Activated CD4-positive, alpha-beta T cell treated with anti-CD3 and anti-CD28 coated beads, Interleukin-2, amount 50 U/mL, for 16 hours (primary cell): Measurements from ENCODE around the gene OR13H1.
"Not testable (repeated sequence)": the region's sequence is repeated elsewhere in the genome, so short reads cannot be mapped to it uniquely, and the experiment has no call there.

Source experiments
- DNase-seq: peaks from one replicate; pipeline ENCODE4 v3.0.0-alpha.2; 2020

Gene OR13H1

DNA sequence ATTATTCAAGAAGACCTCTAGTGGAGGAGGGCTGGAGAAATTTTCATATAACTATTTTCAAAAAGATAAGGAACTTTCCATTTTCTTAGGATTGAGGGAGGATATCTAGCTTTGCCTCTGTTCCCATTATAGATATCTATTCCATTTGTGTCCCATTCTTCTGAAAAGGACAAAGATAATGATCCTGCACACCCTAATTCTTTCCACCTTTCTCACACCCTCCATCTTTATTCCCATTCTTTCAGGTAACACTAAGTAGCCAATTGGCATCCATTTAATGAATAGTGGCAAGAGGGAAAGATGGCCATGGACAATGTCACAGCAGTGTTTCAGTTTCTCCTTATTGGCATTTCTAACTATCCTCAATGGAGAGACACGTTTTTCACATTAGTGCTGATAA lies at the start of gene OR13H1:
Gene OR13H1 (plus strand): TSS at position 301 of the 400 bp plus-strand sequence. CDS start 0 bp downstream, at position 301.
- no peak for DNase-seq

DNA sequence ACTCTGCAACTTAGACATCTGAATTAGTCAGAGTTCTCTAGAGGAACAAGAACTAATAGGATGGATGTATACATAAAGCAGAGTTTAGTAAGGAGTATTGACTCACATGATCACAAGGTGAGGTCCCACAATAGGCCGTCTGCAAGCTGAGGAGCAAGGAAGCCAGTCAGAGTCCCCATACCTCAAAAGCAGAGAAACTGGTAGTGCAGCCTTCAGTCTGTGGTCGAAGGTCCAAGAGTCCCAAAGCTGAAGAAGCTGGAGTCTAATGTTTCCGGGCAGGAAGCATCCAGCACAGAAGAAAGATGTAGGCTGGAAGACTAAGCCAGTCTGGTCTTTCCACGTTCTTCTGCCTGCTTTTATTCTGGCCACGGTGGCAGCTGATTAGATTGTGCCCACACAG lies 42.3 kb upstream of the OR13H1 start:
- DNase-seq: not testable (repeated sequence)

GRCh38 chrX:131513159-131513914 lies 30.5 kb upstream of the OR13H1 start:
- DNase-seq: no peak

DNA sequence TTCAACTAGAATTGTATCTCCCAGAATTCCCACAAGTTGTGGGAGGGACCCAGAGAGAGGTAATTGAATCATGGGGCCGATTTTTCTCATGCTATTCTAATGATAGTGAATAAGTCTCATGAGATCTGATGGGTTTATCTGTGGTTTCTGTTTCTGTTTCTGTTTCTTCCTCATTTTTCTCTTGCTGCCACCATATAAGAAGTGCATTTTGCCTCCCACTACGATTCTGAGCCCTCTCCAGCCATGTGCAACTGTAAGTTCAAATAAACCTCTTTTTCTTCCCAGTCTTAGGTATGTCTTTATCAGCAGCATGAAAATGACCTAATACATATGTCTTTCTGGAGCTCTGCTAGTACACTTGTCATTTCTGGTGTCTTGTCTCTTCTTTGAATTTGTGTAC lies 22.1 kb upstream of the OR13H1 start:
- no peak for DNase-seq

DNA sequence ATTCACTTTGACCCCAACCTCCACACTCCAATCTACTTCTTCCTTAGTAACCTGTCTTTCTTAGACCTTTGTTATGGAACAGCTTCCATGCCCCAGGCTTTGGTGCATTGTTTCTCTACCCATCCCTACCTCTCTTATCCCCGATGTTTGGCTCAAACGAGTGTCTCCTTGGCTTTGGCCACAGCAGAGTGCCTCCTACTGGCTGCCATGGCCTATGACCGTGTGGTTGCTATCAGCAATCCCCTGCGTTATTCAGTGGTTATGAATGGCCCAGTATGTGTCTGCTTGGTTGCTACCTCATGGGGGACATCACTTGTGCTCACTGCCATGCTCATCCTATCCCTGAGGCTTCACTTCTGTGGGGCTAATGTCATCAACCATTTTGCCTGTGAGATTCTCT lies 344 bp downstream of the OR13H1 start:
- no peak for DNase-seq

- no peak for DNase-seq
Observed at GRCh38 chrX:131549011-131549410, 5.1 kb downstream of the OR13H1 start.

DNA sequence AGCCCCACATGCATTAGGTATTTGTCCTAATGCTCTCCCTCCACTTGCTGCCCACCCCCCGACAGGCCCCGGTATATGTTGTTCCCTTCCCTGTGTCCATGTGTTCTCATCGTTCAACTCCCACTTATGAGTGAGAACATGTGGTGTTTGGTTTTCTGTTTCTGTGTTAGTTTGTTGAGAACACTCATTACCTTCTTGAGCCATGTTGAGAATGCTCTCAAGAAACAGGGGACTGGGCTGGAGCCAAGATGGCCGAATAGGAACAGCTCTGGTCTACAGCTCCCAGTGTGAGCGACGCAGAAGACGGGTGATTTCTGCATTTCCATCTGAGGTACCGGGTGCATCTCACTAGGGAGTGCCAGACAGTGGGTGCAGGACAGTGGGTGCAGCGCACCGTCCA lies 8.6 kb downstream of the OR13H1 start:
- not testable (repeated sequence) for DNase-seq

DNA sequence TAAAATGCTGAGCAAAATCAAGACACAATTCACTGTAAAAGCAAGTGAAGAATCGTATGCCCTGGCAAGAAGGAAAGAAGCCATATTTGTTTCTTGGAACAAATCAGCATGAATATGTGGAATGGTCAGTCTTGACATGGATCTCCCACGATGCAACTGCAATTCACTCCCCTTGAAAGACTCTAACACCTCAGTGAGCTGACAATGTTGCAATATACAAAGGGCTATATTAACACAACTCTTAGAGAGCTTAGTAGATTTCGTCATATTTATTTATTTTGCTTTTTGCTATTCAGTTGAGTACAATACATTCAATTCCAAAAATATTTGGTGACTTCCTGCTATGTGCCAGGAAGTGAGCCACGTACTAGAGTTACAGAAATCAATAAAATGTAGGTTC lies 14.7 kb downstream of the OR13H1 start:
- DNase-seq: no peak

- DNase-seq: no peak
Observed at GRCh38 chrX:131564553-131565229, 20.8 kb downstream of the OR13H1 start.

DNA sequence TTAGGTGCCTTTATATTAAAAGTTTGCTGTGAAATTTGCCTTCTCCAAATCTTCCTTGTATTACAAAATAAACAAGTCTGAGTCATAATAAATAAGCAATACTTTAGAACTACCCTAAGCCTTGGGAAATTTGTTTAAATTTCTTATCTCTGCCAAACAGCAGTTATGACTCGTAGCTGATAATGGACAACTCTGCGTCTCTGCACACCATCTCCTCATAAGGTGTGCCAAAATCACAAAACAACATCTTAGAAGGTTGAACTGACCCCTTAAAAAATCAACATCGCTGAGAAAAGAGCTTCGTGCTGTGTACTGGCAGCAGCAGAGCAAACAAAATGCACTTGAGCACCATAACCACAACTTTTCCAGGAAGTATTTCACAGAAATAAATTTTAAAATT lies 22.0 kb downstream of the OR13H1 start:
- no peak for DNase-seq

GRCh38 chrX:131571348-131571747 lies 27.5 kb downstream of the OR13H1 start:
- DNase-seq: no peak

DNA sequence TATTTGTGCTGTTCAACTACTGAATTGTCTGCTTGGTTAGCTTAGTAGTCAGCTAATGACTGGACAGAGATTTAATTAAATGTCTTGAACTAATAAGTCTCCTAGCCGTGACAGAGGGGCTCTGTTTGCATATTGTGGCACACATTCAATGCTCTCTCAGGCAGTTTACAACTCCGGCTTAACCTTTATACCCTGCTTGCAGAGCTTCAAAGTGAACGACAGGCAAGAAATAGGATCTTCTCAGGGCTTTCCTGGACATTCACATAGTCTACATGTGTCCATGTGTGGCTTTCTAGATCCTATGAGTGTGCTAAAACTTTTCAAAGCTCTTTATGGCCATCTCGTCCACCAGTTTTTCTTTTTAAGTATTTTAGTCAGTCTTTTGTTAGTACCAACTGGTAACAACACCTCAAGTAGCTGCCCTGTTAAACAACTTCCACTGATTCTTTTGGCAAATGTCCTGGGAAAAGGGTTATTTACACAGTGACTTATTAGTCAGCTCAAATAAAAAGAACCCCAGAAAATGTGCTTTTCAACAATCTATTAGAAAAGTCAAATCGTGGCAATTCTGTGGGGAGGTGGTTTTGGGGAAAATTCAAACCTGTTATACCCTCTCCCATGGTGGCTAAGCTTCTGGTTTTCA lies 28.6 kb downstream of the OR13H1 start:
- no peak for DNase-seq

DNA sequence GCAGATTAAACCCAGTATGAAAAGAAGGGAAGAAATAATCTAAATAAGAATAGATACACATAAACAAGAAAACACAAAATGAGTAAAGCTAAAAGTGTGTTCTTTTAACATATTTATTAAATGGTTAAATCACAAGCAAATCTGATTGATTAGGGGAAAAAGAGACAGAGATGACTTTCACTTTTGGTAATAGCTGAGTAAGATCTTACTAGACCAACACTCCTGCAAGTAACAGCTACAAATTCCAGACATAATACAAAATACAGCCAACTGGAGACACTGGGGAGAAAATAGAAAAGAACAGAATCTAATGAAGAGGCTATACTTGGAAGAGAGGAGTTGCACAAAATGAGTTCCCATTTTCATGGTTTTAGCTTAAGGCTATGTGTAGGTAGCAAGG lies 33.5 kb downstream of the OR13H1 start:
- DNase-seq: no peak

GRCh38 chrX:131577999-131578734 lies 34.3 kb downstream of the OR13H1 start:
- no peak for DNase-seq

DNA sequence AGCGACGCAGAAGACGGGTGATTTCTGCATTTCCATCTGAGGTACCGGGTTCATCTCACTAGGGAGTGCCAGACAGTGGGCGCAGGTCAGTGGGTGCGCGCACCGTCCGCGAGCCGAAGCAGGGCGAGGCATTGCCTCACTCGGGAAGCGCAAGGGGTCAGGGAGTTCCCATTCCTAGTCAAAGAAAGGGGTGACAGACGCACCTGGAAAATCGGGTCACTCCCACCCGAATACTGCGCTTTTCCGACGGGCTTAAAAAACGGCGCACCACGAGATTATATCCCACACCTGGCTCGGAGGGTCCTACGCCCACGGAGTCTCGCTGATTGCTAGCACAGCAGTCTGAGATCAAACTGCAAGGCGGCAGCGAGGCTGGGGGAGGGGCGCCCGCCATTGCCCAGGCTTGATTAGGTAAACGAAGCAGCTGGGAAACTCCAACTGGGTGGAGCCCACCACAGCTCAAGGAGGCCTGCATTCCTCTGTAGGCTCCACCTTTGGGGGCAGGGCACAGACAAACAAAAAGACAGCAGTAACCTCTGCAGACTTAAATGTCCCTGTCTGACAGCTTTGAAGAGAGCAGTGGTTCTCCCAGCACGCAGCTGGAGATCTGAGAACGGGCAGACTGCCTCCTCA lies 35.0 kb downstream of the OR13H1 start:
- DNase-seq: not testable (repeated sequence)

DNA sequence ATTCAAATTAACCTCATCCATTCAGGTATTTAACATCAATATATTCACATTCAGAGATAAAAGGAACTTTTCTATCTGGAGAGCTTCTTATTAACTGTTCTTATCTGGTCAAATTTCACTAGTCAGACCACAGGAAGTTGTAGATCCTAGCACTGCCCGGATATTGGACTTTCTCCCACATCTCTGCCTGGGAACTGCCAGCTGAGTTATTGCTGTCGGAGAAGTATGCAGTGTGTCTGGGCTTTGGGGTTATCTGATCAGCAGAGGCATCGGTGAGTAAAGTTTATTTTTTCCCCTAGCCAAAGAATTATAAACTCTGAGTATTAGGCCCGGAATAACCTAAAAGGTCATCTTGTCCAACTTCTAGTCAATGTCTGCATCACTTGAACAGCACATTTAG lies 45.1 kb downstream of the OR13H1 start:
- DNase-seq: no peak
